GM18517 (cell line): ENCODE results near the gene EXOSC7.

Experiments used
- ATAC-seq: cut with Tn5 transposase; IDR thresholded peaks from one replicate; pipeline ENCODE4 v1.9.1; 2021; ENCODE audit warnings: mild to moderate bottlenecking, moderate library complexity; ENCODE audit not compliant: unreplicated experiment

EXOSC7 gene

DNA sequence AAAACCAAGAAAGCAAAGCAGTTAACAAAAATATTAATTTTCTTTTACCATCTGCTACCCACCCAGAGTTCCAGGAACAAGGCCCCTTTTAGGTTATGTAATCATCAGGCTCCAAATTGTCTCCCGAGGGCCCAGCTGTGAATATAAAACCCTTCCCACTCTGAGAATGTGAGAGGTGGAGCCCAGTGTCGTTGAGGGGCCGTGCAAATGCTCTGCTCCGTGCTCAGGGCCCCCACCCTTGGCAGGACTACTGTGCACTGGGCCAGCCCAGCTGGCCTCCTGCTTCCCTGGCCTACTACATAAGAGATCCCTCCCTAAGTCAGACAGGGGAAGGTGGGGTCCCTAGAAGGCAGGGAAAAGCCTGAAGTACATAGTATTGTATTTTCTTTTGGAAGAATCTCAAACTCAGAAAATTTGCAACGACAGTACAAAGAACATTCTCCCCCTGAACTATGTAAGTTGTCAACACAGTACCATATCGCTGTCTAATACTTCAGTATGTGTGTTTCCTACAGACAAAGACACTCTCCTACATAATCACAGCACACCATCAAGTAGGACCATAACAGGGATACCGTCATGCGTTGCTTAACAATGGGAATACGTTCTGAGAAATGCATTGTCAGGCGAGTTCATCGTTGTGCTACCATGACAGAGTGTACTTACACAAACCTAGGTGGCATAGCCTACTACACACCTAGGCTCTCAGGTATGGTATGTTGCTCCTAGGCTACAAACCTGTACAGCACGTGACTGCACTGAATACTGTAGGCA lies 45.7 kb downstream of the EXOSC7 start:
- no peak for ATAC-seq

DNA sequence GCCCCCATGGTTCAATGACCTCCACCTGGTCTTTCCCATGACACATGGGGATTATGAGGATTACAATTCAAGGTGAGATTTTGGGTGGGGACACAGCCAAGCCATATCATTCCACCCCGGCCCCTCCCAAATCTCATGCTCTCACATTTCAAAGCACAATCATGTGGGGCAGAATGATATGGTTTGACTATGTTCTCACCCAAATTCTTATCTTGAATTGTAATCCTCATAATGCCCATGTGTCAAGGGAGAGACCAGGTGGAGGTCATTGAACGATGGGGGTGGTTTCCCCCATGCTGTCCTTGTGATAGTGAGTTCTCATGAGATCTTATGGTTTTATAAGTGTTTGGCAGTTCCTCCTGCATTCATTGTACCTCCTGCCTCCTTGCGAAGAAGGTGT lies 47.6 kb downstream of the EXOSC7 start:
- ATAC-seq = no peak

DNA sequence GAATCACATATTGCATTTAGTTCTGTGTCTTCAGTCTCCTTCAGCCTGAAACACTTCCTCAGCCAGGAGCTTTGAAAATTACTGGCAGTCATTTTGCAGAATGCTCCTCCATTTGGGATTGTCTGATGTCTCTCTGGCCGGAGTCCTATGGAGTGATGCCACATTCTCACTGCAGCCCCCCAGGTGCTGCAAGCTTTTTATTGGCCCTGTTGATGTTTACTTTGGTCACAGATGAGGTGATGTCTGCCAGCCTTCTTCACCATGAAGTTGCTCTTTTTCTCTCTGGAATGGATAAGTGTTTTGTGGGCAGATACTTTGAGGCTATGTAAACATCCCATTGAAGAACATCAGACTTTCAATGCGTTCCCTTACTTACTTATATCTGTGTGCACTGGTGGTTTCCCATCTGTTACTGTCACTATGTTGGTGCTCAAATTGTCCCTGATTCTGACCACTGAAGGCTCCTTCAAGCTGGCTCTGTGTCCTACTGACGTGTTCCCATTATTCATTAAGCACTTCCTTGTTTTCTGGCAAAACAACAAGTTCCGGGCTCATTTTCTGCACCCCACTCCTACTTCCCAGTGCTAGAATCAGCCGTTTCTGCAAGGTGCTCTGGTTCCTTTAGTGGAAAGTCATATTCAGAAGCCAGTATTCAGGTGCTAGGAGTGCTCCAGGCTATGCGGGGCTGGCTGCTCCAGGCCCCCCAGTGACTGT lies 48.7 kb downstream of the EXOSC7 start:
- ATAC-seq = no peak

DNA sequence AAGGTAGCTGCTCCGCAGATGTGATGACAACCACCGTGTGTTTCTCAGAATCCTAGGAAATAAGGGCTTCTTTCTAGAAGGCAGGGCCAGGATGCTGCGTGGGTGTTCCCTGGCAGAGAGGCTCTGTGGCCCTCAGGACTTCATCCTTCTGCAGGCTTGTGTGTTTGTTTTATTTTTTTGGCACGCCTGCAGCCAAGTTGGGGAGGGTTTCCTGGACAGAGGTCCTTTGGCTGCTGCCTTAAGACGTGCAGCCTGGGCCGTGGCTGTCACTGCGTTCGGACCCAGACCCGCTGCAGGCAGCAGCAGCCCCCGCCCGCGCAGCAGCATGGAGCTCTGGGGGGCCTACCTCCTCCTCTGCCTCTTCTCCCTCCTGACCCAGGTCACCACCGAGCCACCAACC lies 50.0 kb downstream of the EXOSC7 start, which contains the start of gene CLEC3B:
Gene CLEC3B (plus strand): TSS at position 266 of the 400 bp plus-strand sequence. CDS start 60 bp downstream, at position 326.
- ATAC-seq = no peak

DNA sequence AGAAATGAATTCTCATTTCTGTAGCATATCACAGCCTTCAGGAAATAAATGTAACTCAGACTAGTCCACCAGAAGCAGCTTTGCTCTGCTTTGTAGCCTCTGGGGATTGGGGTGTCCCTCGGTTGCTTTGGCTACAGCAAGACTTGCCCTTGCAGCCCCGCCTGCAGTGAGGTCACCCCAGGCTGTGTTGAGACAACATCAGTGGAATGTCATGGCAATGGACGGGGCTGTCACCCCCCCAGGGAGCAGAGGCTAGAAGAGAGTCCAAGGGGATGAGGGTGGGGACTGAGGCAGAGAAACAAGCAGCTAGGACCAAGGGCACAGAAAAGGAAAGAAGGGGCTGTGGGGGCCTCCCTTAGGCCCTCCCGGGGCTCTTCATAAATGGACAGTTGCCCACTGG lies 50.9 kb downstream of the EXOSC7 start:
- ATAC-seq = no peak

DNA sequence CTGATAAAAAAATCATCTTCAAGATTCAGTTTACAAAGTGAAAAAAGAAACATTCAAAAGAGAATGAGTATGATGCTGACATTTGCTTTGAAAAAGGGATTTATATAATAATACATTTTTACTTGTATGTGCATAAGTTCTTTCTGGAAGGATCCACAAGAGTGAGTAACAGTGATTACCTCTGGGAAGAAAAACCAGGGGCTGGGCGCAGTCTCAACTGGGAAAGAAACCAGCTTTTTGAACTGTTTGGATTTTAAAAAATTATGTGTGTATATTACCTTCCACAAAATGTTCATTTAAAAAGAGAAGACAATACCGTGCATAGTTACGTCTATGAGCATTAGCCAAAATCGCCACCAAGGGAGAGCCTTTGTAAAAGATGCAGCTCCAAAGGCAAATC lies 51.4 kb downstream of the EXOSC7 start:
- no peak for ATAC-seq

DNA sequence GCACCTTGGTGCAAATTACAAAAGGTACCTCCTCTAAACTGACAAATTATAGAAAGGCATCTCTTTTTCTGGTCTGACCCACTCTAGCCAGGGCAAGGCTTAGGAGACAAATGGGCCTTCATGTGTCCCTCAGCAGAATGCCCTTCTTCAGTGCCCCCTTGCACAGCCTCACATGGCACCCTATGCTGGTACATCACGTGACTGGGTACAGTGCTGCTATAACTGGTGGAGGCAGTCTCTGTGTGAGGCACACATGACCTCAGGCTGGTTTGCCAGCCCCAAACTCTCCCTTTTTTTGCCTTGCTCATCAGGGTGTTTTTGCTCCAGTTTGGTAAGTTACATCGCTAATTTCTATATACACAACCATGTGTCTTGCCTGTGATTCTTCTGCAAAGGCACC lies 53.2 kb downstream of the EXOSC7 start:
- ATAC-seq = no peak

DNA sequence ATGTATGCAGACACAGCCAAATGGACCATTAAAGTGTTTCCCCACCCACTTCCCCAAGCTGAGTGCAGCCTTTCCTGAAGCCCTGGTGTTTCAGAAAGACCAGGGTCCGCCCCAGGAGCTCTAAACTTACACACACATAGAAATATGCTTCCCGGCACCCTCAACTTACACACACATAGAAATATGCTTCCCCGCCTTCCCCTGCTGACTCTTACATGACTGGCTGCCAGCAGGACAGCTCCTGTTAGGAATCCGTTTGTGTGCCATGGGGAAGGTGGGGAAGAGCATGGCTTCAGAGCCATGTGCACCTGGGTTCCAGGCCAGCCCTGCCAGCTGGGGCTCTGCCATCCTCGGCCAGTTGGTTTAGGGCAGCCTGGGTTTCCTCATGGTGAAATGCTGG lies 53.6 kb downstream of the EXOSC7 start:
- ATAC-seq = no peak

DNA sequence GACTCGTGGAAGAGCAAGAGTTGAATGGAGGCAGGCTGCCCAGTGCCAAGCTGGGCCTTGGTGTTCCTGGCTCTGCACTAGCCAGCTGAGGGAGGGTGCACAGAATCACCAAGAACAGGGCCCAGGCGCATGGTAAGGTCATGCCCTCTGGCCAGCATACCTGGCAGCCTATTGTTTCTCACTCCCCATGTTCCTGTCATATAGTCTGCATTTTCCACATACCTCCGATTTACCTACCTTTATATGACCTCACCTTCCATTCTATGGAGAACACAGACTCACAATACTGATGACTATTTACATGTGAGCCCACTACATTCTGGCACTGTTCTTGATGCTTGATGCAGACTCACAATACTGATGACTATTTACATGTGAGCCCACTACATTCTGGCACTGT lies 55.5 kb downstream of the EXOSC7 start:
- no peak for ATAC-seq

DNA sequence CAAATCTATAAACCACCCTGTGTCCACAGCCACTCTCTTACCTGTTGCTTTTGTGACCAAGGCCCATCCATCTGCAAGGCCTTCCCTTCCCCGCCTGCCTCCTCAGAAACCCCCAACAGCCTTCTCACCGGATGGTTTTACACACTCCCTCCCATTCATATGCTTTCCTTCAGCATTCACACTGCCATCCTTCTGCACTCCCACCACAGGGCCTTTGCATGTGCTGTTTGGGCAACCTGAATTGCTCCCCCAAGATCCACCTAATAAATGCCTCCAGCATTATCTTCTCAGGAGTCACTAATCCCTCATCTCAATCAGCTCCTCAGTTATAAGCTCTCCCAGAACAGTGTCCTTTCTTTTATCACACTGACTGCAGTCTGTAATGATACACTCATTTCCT lies 56.1 kb downstream of the EXOSC7 start:
- no peak for ATAC-seq

DNA sequence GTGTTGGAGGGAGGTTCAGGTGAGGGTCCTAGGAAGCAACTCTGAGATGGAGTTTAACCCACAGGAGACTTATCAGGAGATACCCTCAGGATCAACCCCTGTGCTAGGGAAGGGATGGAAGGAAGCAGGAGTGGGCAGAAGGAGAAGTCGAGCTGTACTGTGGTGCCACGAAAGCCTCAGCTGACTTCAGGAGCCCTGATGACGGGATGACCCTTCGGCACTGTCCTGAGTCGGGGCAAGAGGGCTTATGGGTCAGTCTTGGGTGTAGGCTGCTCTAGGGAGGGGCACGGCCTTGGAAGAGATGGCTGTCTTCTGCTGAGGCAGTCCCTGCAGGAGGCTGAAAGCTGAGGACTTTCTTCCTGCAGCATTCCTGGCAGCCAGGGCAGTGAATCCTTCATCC lies 57.7 kb downstream of the EXOSC7 start:
- ATAC-seq = no peak

DNA sequence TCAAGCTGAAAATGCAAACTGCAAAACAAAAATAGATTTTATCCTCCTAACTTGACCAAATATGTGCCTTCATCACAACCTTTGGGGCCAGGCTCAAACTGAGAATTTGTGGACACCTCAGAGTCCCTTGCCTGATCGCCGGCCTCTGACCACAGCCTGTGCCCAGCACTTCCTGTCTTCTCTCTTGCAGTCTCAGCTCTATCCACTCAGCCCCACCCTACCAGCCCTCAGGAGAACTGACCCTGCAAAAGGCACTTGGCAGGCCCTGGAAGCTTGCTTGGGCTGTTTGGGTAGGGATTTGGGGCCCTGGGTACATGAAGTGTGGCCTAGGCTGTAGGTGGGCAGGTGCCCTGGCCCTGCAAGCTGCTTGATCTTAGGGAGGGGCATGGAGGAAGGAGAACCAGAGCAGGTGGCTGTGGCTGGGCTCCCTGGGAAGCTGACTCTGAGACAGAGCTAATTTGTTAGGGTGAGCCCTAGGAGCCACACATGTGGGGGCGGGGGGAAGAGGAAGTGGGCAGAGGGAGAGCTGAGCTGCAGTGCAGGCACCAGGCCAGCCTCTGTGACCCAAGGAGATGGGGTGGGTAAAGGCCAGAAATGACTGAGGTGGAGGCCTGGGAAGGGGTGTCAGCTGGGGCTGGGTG lies 58.7 kb downstream of the EXOSC7 start:
- ATAC-seq = no peak

DNA sequence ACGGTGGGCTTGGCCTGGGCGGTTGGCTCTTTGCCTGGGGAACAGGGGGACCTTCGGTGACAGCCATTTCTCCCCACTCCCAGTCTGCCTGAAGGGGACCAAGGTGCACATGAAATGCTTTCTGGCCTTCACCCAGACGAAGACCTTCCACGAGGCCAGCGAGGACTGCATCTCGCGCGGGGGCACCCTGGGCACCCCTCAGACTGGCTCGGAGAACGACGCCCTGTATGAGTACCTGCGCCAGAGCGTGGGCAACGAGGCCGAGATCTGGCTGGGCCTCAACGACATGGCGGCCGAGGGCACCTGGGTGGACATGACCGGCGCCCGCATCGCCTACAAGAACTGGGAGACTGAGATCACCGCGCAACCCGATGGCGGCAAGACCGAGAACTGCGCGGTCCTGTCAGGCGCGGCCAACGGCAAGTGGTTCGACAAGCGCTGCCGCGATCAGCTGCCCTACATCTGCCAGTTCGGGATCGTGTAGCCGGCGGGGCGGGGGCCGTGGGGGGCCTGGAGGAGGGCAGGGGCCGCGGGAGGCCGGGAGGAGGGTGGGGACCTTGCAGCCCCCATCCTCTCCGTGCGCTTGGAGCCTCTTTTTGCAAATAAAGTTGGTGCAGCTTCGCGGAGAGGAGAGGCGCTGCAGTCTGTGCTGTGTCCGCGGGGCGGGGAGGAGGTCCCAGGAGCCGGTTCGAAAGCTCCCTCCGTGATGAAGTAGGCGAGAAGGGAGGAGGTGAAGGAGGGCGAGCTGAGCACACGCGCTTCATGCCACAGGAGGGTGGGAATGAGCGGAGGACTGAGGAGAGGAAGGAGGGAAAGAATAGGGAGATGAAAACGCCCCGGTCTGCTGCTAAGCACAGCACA lies 59.6 kb downstream of the EXOSC7 start:
- ATAC-seq = no peak

DNA sequence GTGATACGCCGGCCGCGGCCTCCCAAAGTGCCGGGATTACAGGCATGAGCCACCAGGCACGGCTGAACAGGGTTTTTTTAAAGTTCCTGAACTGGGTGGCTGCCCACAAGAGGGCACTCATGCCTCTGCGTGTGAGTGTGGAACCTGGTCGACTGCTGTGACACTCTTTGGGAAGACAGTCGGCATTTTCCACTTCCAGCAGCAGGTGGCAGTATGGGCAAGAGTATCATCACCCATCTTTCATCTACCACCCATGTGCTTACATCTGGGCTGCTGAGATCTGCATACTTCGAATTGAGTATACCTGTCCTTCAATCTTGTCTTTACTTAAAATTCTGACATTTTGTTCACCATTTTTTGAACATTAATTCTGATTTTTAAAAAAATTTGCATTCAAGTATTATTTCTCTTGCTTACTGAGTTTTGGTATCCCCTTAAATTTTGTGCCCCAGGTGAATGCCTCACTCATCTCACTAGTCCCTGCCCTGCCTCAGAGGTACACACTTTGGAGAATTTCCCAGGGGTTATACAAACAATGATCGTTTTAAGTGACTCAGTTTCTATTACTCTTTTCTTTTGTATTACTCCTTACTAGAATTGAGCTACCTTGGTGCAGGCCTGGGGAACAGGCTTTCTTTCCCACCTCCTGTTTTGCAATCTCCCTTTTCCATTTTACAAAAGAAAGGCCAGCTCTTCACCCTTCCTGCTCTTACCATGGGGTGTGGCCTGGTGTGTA lies 61.8 kb downstream of the EXOSC7 start:
- ATAC-seq = peak; percentile 77

DNA sequence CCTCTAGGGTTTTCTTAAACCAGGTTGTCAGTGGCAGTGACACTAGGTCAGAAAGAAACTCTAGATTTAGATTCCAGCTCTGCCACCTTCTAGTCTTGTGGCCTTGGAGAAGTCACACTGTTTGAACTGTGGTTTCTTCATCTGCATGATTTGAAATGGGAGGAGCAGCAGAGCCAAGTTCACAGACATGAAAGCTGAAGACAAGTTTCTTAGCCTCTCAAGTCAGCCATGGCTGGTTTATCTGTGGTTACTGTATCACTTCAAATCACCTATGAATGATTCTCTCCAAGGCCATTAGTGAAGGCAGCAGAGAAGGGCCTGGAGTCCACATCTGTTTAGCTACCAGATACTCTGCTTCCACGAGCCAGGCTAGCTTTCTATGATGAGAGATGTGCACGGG lies 65.6 kb downstream of the EXOSC7 start:
- ATAC-seq = no peak

DNA sequence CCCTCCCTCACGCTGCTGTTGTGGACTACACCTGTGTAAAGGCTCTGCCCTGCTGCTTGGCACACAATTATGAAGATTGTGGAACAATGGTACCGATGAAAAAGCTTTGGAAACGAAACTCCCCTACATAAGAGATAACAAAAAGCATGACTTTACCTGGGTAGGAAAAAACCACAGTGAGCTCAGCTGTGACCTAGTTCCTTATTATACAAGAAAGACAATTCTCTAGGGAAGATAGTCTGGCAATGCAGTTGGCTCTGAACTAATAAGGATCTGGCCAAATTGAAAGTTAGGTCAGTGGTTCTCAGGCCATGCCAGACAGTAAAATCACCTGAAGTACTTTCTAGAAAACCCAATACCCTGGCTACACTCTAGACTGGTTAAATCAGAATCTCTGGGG lies 66.1 kb downstream of the EXOSC7 start:
- ATAC-seq = no peak

DNA sequence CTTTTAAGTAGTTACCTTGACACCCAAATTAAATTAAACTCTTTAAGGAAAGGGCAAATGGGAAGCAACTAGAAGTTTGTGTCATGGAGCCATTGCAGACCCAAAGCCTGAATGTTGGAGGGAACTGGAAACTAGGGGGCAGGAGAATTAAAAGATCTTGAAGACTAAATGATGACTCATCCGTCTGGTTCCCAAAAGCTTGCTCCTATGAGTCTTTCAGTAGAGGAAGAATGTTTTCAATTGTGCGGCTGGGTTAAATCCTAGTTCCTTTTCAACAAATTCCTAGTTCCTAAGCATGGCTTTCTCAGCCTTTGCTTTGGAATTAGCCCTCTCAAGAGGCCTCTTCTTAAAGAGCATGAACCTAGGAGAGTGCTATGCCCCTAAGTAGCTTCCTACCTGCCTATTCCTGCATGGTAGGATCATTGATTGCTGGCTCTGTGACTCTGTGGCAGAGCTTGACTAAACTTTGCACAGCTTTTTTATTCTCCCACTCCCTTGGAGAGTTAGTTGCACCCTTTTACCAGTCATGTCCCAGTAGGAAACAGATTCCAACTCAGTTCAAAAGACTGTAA lies 67.8 kb downstream of the EXOSC7 start:
- ATAC-seq = no peak

DNA sequence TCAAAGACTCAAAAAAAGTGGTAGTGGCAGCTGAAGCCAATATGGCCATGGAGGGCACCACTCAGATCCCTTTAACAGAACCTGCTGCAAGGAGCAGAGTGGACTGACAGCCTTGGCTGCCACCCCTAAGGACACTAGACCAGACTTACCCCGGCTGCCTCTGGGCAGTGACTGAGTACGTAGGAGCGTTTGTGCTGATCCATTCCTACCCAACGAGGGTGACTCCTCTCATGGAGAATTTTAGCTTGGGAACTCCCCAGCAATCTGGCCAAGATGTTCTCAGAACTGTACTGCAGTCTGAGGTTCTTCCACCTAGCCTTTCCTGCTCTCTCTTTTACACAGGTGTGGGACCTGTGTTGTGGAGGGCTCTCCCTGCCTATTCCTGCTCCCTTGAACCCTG lies 72.2 kb downstream of the EXOSC7 start:
- no peak for ATAC-seq

DNA sequence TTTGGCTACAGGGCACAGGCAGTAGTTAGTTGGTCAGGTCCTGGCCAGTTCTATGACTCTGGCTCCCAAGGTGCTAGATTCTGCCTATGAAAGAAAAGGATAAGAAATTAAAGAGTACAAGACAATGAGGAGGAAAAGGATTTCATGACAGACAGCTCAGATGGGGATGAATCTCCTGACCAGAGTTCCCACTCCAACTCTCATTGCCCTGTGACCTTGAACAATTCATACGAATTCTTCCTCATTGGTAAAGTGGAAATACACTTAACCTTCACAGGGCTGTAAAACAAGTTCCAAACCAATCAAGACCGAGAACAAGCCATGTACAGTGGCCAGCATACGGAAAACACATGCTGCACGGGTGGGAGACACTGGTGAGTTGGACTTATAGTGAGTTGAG lies 73.8 kb downstream of the EXOSC7 start:
- no peak for ATAC-seq

DNA sequence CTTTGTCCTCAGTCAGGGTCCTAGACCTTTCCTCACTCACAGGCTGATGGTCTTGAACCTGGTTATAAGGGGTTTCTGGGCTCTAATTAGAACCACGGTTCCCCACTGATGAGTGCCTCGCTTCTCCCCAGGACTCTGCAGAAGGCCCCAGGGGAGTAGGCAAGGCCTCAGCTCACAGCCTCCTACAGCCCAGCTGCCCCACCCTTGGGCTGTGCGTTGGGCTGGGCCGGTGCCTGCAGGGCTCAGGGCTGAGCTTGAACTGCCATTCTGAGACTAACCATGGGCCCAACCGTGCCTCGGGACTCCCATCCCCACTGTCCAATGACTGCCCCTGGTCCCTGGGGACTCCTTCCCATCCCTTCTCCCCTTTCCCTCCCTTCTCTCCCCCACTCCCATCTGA lies 75.6 kb downstream of the EXOSC7 start:
- no peak for ATAC-seq
